ENCODE results near the gene AMPD3.

Gene AMPD3

DNA sequence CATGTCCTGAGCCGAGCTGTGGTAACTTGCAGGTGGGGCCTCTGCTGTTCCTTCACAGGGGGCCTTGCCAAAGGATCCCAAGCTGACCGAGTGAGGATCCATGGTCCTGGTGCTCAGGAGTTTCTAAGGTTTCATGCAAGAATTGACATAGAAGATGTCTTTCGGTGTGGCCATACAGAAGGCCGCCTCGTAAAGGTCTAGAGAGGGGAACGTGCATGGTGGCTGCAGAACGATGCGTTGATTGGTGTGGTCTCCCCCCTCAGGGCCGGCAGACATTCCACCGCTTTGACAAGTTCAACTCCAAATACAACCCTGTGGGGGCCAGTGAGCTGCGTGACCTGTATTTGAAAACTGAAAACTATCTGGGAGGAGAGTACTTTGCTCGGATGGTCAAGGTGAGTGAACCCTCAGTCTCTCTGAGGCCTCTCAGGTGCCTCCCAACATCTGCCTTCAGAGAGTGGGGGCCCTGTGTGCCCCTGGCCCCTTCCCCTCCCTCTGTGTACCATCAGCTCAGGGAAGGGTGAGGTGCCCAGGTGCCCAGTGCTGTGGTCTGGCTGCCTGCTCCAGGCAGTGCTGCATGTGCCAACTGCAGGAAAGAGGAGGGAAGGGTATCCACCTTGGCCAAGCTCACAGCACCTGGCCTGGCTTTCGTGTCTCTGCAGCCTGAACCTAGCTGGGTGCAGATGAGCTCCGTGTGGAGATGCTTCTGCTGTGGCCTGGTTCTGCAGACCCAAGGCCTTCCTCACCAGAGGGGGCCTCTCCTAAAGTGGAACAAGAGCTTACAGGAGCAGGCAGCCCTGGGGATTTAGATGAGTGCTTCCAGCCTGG is 39.8 kb downstream of the AMPD3 start:
- Histone ChIP-seq H2BK5ac (ENCODE audit: low read depth, low read length, poor library complexity, severe bottlenecking) (no peak overlapping the region), H3K27me3 (ENCODE audit: control insufficient read depth in 1 of 2, insufficient read depth in 1 of 2, low read length in 2 of 2) (no peaks in the 10 kb centered on the region), H3K14ac (ENCODE audit: low read length in 2 of 2) (peak overlapping the region in 1 of 2 experiments; percentile 26), H2BK12ac (ENCODE audit: low read length in 2 of 2) (peak overlapping the region in 1 of 2 experiments; percentile 37), H3K9ac (ENCODE audit: low read length) (no peak overlapping the region), H3K4me2 (ENCODE audit: low read length, poor library complexity, severe bottlenecking) (no peak overlapping the region), H3K18ac (ENCODE audit: low read depth in 1 of 2, low read length in 2 of 2) (no peak overlapping the region), H3K4ac (ENCODE audit: low read depth in 1 of 2, low read length in 2 of 2) (peak overlapping the region in 1 of 2 experiments; percentile 38), H3K4me3 (ENCODE audit: insufficient read depth in 1 of 2, low read depth in 1 of 2, low read length in 2 of 2) (no peak overlapping the region), H3K4me1 (ENCODE audit: control insufficient read depth, insufficient read depth, low read depth, low read length) (peaks cover 15% of the 10 kb centered on the region), H3K9me3 (ENCODE audit: control insufficient read depth, low read length) (no peaks in the 10 kb centered on the region), H3K27ac (ENCODE audit: low read length, poor library complexity, severe bottlenecking) (no peak overlapping the region), H4K8ac (ENCODE audit: low read length) (no peak overlapping the region), H2BK15ac (ENCODE audit: low read depth, poor library complexity, severe bottlenecking) (no peak overlapping the region), H2AK5ac (ENCODE audit: low read length, severe bottlenecking) (no peak overlapping the region), H3K23ac (ENCODE audit: low read length in 2 of 2) (peak overlapping the region in 1 of 2 experiments; percentile 51), H4K91ac (ENCODE audit: low read length) (no peak overlapping the region), H2BK120ac (ENCODE audit: low read depth, low read length) (no peak overlapping the region), H3K36me3 (ENCODE audit: control insufficient read depth in 1 of 2, insufficient read depth in 2 of 2, low read depth in 1 of 2, low read length in 2 of 2) (peaks cover 65 to 70% of the 10 kb centered on the region in 2 experiments), H3K79me1 (replicated peaks; ENCODE audit: low read length, poor library complexity, severe bottlenecking) (peaks cover 21% of the 10 kb centered on the region), H2AFZ (ENCODE audit: low read depth, low read length) (no peak overlapping the region)
- 97% methylated on average over 13 of the region's 14 CpGs for WGBS
- DNase-seq: no peak

DNA sequence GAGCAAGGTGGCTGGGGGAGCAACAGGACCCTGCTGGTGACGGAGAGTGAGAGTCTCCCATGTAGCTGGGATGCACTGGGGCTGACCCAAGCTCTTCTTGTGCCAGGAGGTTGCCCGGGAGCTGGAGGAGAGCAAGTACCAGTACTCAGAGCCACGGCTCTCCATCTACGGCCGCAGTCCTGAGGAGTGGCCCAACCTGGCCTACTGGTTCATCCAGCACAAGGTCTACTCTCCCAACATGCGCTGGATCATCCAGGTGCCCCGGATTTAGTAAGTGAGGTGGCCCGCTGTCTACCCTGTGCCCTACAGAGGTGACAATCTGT is 40.4 kb downstream of the AMPD3 start:
- Histone ChIP-seq H3K9ac (ENCODE audit: low read length) (no peak overlapping the region), H3K4me2 (ENCODE audit: low read length, poor library complexity, severe bottlenecking) (no peak overlapping the region), H3K18ac (ENCODE audit: low read depth in 1 of 2, low read length in 2 of 2) (no peak overlapping the region), H3K4me3 (ENCODE audit: insufficient read depth in 1 of 2, low read depth in 1 of 2, low read length in 2 of 2) (no peak overlapping the region), H2BK120ac (ENCODE audit: low read depth, low read length) (no peak overlapping the region), H3K23ac (ENCODE audit: low read length in 2 of 2) (no peak overlapping the region), H4K91ac (ENCODE audit: low read length) (no peak overlapping the region), H3K14ac (ENCODE audit: low read length in 2 of 2) (no peak overlapping the region), H2BK15ac (ENCODE audit: low read depth, poor library complexity, severe bottlenecking) (no peak overlapping the region), H3K4ac (ENCODE audit: low read depth in 1 of 2, low read length in 2 of 2) (no peak overlapping the region), H3K9me3 (ENCODE audit: control insufficient read depth, low read length) (no peaks in the 10 kb centered on the region), H3K79me1 (replicated peaks; ENCODE audit: low read length, poor library complexity, severe bottlenecking) (peaks cover 21% of the 10 kb centered on the region), H3K27me3 (ENCODE audit: control insufficient read depth in 1 of 2, insufficient read depth in 1 of 2, low read length in 2 of 2) (no peaks in the 10 kb centered on the region), H3K36me3 (ENCODE audit: control insufficient read depth in 1 of 2, insufficient read depth in 2 of 2, low read depth in 1 of 2, low read length in 2 of 2) (peaks cover 68 to 70% of the 10 kb centered on the region in 2 experiments), H2AK5ac (ENCODE audit: low read length, severe bottlenecking) (no peak overlapping the region), H2BK12ac (ENCODE audit: low read length in 2 of 2) (no peak overlapping the region), H2AFZ (ENCODE audit: low read depth, low read length) (no peak overlapping the region), H3K27ac (ENCODE audit: low read length, poor library complexity, severe bottlenecking) (no peak overlapping the region), H3K4me1 (ENCODE audit: control insufficient read depth, insufficient read depth, low read depth, low read length) (peaks cover 14% of the 10 kb centered on the region), H2BK5ac (ENCODE audit: low read depth, low read length, poor library complexity, severe bottlenecking) (no peak overlapping the region), H4K8ac (ENCODE audit: low read length) (no peak overlapping the region)
- no peak for DNase-seq
- over 99% methylated on average over 8 of the region's 8 CpGs for WGBS

DNA sequence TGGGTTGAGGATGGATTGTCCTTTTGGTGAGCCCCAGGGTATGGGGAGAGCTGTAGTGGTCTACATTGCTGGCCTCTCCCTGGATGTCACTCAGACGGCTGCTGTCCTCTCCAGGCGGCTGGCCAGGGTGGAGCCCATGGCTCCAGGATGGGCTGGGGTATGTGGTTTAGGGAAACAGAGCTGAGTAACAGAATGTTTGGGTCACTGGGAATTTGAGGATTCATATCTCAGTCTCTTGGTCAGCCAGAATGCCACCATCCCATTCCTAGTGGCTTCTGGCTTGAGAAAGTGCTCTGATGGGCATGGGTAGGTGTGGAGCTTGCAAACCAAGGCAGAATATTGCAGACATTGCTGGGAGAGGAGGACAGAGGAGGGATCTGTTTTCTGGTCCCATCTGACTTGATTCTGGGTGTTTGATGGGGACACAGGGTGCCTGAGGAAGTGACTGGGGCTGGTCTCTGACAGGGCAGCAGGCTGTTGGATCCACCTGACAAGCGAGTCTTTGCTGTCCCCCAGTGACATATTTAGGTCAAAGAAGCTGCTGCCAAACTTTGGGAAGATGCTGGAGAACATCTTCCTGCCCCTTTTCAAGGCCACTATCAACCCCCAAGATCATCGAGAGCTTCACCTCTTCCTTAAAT is 41.4 kb downstream of the AMPD3 start:
- H2AK5ac ChIP-seq (ENCODE audit: low read length, severe bottlenecking): no peak overlapping the region
- H3K4me3 ChIP-seq (ENCODE audit: insufficient read depth in 1 of 2, low read depth in 1 of 2, low read length in 2 of 2): no peak overlapping the region
- peaks cover 6% of the 10 kb centered on the region for H3K4me1 ChIP-seq (ENCODE audit: control insufficient read depth, insufficient read depth, low read depth, low read length)
- H3K27ac ChIP-seq (ENCODE audit: low read length, poor library complexity, severe bottlenecking): no peak overlapping the region
- DNase-seq: no peak
- peaks cover 21% of the 10 kb centered on the region for H3K79me1 ChIP-seq (replicated peaks; ENCODE audit: low read length, poor library complexity, severe bottlenecking)
- no peak overlapping the region for H3K14ac ChIP-seq (ENCODE audit: low read length in 2 of 2)
- H3K9me3 ChIP-seq (ENCODE audit: control insufficient read depth, low read length): no peaks in the 10 kb centered on the region
- H3K9ac ChIP-seq (ENCODE audit: low read length): no peak overlapping the region
- H3K36me3 ChIP-seq (ENCODE audit: control insufficient read depth in 1 of 2, insufficient read depth in 2 of 2, low read depth in 1 of 2, low read length in 2 of 2): peaks cover 70 to 78% of the 10 kb centered on the region in 2 experiments
- H2BK12ac ChIP-seq (ENCODE audit: low read length in 2 of 2): no peak overlapping the region
- H2AFZ ChIP-seq (ENCODE audit: low read depth, low read length): no peak overlapping the region
- H3K4me2 ChIP-seq (ENCODE audit: low read length, poor library complexity, severe bottlenecking): no peak overlapping the region
- H3K4ac ChIP-seq (ENCODE audit: low read depth in 1 of 2, low read length in 2 of 2): no peak overlapping the region
- H3K18ac ChIP-seq (ENCODE audit: low read depth in 1 of 2, low read length in 2 of 2): no peak overlapping the region
- no peaks in the 10 kb centered on the region for H3K27me3 ChIP-seq (ENCODE audit: control insufficient read depth in 1 of 2, insufficient read depth in 1 of 2, low read length in 2 of 2)
- no peak overlapping the region for H4K8ac ChIP-seq (ENCODE audit: low read length)
- no peak overlapping the region for H2BK120ac ChIP-seq (ENCODE audit: low read depth, low read length)
- H2BK15ac ChIP-seq (ENCODE audit: low read depth, poor library complexity, severe bottlenecking): no peak overlapping the region
- H4K91ac ChIP-seq (ENCODE audit: low read length): no peak overlapping the region
- H3K23ac ChIP-seq (ENCODE audit: low read length in 2 of 2): no peak overlapping the region
- whole genome bisulfite sequencing: 100% methylated on average over 4 of the region's 4 CpGs
- H2BK5ac ChIP-seq (ENCODE audit: low read depth, low read length, poor library complexity, severe bottlenecking): no peak overlapping the region

DNA sequence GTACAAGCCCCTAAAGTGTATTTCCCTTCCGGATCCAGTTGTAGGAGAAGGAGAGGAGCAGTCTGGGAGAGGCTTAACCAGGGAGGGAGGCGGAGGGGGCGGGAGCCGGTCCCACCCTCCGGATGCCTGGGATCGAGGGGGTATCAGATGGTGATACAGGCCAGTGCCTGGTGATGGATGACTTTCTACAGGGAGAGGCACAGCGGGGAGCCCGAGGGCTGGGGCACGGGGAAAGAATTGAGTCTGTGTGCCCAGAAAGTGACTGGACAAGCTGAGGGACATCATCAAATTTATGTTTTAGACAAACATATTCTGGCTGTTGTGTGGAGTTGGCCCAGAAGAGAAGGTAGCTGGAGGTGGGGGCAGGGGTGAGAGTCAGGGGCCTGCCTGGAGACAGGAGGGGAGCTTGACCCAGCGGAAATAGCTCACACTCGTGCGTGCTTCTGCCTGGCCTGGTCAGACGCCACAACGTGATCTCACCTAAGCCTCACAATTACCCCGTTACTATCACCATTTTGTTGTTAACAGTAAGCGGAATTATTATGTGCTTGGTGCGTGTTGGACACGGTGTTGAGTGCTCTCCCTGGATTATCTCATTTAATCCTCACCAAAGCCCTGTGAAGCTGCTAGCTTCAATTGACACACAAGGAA is 42.4 kb downstream of the AMPD3 start:
- no peak overlapping the region for H3K18ac ChIP-seq (ENCODE audit: low read depth in 1 of 2, low read length in 2 of 2)
- H3K79me1 ChIP-seq (replicated peaks; ENCODE audit: low read length, poor library complexity, severe bottlenecking): peaks cover 16% of the 10 kb centered on the region
- no peak overlapping the region for H2BK15ac ChIP-seq (ENCODE audit: low read depth, poor library complexity, severe bottlenecking)
- H3K9ac ChIP-seq (ENCODE audit: low read length): no peak overlapping the region
- H3K4ac ChIP-seq (ENCODE audit: low read depth in 1 of 2, low read length in 2 of 2): no peak overlapping the region
- H2AK5ac ChIP-seq (ENCODE audit: low read length, severe bottlenecking): no peak overlapping the region
- no peak overlapping the region for H2BK5ac ChIP-seq (ENCODE audit: low read depth, low read length, poor library complexity, severe bottlenecking)
- H4K91ac ChIP-seq (ENCODE audit: low read length): no peak overlapping the region
- no peaks in the 10 kb centered on the region for H3K27me3 ChIP-seq (ENCODE audit: control insufficient read depth in 1 of 2, insufficient read depth in 1 of 2, low read length in 2 of 2)
- H3K14ac ChIP-seq (ENCODE audit: low read length in 2 of 2): no peak overlapping the region
- H3K4me2 ChIP-seq (ENCODE audit: low read length, poor library complexity, severe bottlenecking): no peak overlapping the region
- H3K27ac ChIP-seq (ENCODE audit: low read length, poor library complexity, severe bottlenecking): no peak overlapping the region
- no peak overlapping the region for H3K4me3 ChIP-seq (ENCODE audit: insufficient read depth in 1 of 2, low read depth in 1 of 2, low read length in 2 of 2)
- DNase-seq: no peak
- no peak overlapping the region for H2BK120ac ChIP-seq (ENCODE audit: low read depth, low read length)
- no peak overlapping the region for H2BK12ac ChIP-seq (ENCODE audit: low read length in 2 of 2)
- no peaks in the 10 kb centered on the region for H3K9me3 ChIP-seq (ENCODE audit: control insufficient read depth, low read length)
- no peak overlapping the region for H4K8ac ChIP-seq (ENCODE audit: low read length)
- WGBS: 95% methylated on average over 18 of the region's 18 CpGs
- peaks cover 4% of the 10 kb centered on the region for H3K4me1 ChIP-seq (ENCODE audit: control insufficient read depth, insufficient read depth, low read depth, low read length)
- peaks cover 65 to 85% of the 10 kb centered on the region in 2 experiments for H3K36me3 ChIP-seq (ENCODE audit: control insufficient read depth in 1 of 2, insufficient read depth in 2 of 2, low read depth in 1 of 2, low read length in 2 of 2)
- H3K23ac ChIP-seq (ENCODE audit: low read length in 2 of 2): no peak overlapping the region
- no peak overlapping the region for H2AFZ ChIP-seq (ENCODE audit: low read depth, low read length)
